ENCODE results near the gene SMARCAD1. TPM values are rescaled to one million over a fixed set of nuclear protein-coding genes. Genes with fewer than 3 reads are reported as not detected.

Gene SMARCAD1
- total RNA-seq (ENCODE audit: low replicate concordance) = 14.5 and 22.5 TPM in 2 replicates

GRCh38 chr4:94207469-94208224 lies at the start of gene SMARCAD1:
SMARCAD1 (plus strand) TSS chr4:94207865; CDS start chr4:94208395, 530 bp downstream.

Other genes starting within 250 kb of the SMARCAD1 start
- not detected in 2 replicates for gene HPGDS, start 135.0 kb downstream of the SMARCAD1 start, total RNA-seq (ENCODE audit: low replicate concordance)
- gene PDLIM5, start 244.1 kb downstream of the SMARCAD1 start, total RNA-seq (ENCODE audit: low replicate concordance) = 22.5 and 144 TPM in 2 replicates